Left kidney (tissue), 2 donors: ENCODE measurements around the gene NFATC3. TPM values are rescaled to one million over a fixed set of nuclear protein-coding genes. Genes with fewer than 3 reads are reported as not detected.

Experiments used
- DNase-seq: peaks from one replicate; pipeline ENCODE4 v3.0.0-alpha.2; 2013
- polyA plus RNA-seq: library from polyadenylated mRNA; unstranded; fragments of 120-200 nt; gene quantifications from one replicate; pipeline ENCODE4 v1.2.1, GENCODE V29; 2013; ENCODE audit not compliant: insufficient read length

NFATC3 gene
- polyA plus RNA-seq, 1 donor = 38.0 TPM

GRCh38 chr16:68273459-68273858, 188.3 kb downstream of the NFATC3 start:
- no peak for DNase-seq

- DNase-seq = no peak
Observed at GRCh38 chr16:68273896-68274295, 188.7 kb downstream of the NFATC3 start.

DNA sequence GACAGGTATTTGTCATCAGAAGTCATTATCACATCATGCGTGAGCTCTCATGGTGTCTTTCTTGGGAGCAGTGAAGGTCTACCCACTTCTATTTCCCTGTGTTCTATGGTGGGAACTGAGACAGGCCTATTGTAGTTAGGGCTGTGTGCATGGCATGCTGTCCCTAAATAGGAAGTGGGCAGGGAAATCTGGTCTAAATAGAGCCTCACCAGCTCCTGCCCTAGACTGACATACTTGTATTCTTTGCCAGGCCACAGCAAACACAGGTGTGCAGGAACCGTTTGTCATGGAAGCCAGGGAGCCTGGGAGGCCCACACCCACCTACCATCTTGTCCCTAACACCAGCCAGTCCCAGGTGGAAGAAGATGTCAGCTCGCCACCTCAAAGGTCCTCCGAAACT, 189.3 kb downstream of the NFATC3 start:
- no peak for DNase-seq

GRCh38 chr16:68275611-68276191, 190.5 kb downstream of the NFATC3 start:
- no peak for DNase-seq

GRCh38 chr16:68276223-68276622, 191.1 kb downstream of the NFATC3 start:
- DNase-seq = no peak

Other genes starting within 250 kb of the NFATC3 start
- 26.1 TPM for gene THAP11, start 243.1 kb upstream of the NFATC3 start, polyA plus RNA-seq
- gene NUTF2, start 238.4 kb upstream of the NFATC3 start, polyA plus RNA-seq = 128 TPM
- gene CENPT, start 237.7 kb upstream of the NFATC3 start, polyA plus RNA-seq = 51.7 TPM
- gene EDC4, start 212.3 kb upstream of the NFATC3 start, polyA plus RNA-seq = 92.2 TPM
- gene NRN1L, start 200.5 kb upstream of the NFATC3 start, polyA plus RNA-seq = not detected
- gene PSKH1, start 192.1 kb upstream of the NFATC3 start, polyA plus RNA-seq = 33.7 TPM
- 8.0 TPM for gene CTRL, start 153.5 kb upstream of the NFATC3 start, polyA plus RNA-seq
- 17.3 TPM for gene PSMB10, start 148.5 kb upstream of the NFATC3 start, polyA plus RNA-seq
- gene LCAT, start 141.2 kb upstream of the NFATC3 start, polyA plus RNA-seq = 21.9 TPM
- gene SLC12A4, start 116.7 kb upstream of the NFATC3 start, polyA plus RNA-seq = 39.1 TPM
- gene DPEP3, start 104.9 kb upstream of the NFATC3 start, polyA plus RNA-seq = 0.08 TPM
- 1.2 TPM for gene DPEP2, start 85.9 kb upstream of the NFATC3 start, polyA plus RNA-seq
- gene DPEP2NB, start 69.5 kb upstream of the NFATC3 start, polyA plus RNA-seq = not detected
- 8.8 TPM for gene DDX28, start 62.1 kb upstream of the NFATC3 start, polyA plus RNA-seq
- 15.7 TPM for gene DUS2, start 62.1 kb upstream of the NFATC3 start, polyA plus RNA-seq
- gene ESRP2, start 150.8 kb downstream of the NFATC3 start, polyA plus RNA-seq = 33.5 TPM
- 22.9 TPM for gene PLA2G15, start 160.0 kb downstream of the NFATC3 start, polyA plus RNA-seq
- 18.1 TPM for gene SLC7A6, start 179.2 kb downstream of the NFATC3 start, polyA plus RNA-seq
- gene SLC7A6OS, start 225.6 kb downstream of the NFATC3 start, polyA plus RNA-seq = 25.7 TPM
- 56.2 TPM for gene PRMT7, start 225.6 kb downstream of the NFATC3 start, polyA plus RNA-seq